GM19468 (cell line): ENCODE measurements around the gene BRD7.
A peak's percentile ranks its signal among the peaks of the same experiment; 100 is the strongest.
"Not testable (repeated sequence)": the region's sequence is repeated elsewhere in the genome, so short reads cannot be mapped to it uniquely, and the experiment has no call there.

Experiments used
- ATAC-seq: cut with Tn5 transposase; IDR thresholded peaks from one replicate; pipeline ENCODE4 v1.9.1; 2021; ENCODE audit warnings: mild to moderate bottlenecking, moderate library complexity, moderate number of reproducible peaks; ENCODE audit not compliant: unreplicated experiment; ENCODE audit errors: extremely low read depth

Gene BRD7

GRCh38 chr16:50360033-50360778, 8.6 kb downstream of the BRD7 start:
- ATAC-seq = no peak

GRCh38 chr16:50359626-50360025, 9.2 kb downstream of the BRD7 start:
- ATAC-seq = no peak

- no peak for ATAC-seq
Measured at GRCh38 chr16:50354629-50355456, 13.9 kb downstream of the BRD7 start.

- ATAC-seq = no peak
Measured at GRCh38 chr16:50354082-50354481, 14.7 kb downstream of the BRD7 start.

- no peak for ATAC-seq
Measured at GRCh38 chr16:50351952-50352351, 16.8 kb downstream of the BRD7 start.

GRCh38 chr16:50351116-50351515, 17.7 kb downstream of the BRD7 start:
- no peak for ATAC-seq

- ATAC-seq = not testable (repeated sequence)
Measured at GRCh38 chr16:50345210-50345609, 23.6 kb downstream of the BRD7 start.

- ATAC-seq = not testable (repeated sequence)
Measured at GRCh38 chr16:50343566-50343965, 25.2 kb downstream of the BRD7 start.

GRCh38 chr16:50340578-50340977, 28.2 kb downstream of the BRD7 start:
- ATAC-seq = no peak

GRCh38 chr16:50338371-50339231, 30.2 kb downstream of the BRD7 start:
- ATAC-seq = no peak

GRCh38 chr16:50336884-50337283, 31.9 kb downstream of the BRD7 start:
- no peak for ATAC-seq

GRCh38 chr16:50335196-50335958, 33.4 kb downstream of the BRD7 start:
- ATAC-seq = peak; percentile 53

GRCh38 chr16:50334106-50334975, 34.4 kb downstream of the BRD7 start:
- ATAC-seq = no peak

GRCh38 chr16:50332599-50332998, 36.2 kb downstream of the BRD7 start:
- ATAC-seq = no peak

- no peak for ATAC-seq
Measured at GRCh38 chr16:50331570-50331969, 37.2 kb downstream of the BRD7 start.

GRCh38 chr16:50329446-50330189, 39.2 kb downstream of the BRD7 start:
- no peak for ATAC-seq

- no peak for ATAC-seq
Measured at GRCh38 chr16:50326835-50327465, 41.8 kb downstream of the BRD7 start.

GRCh38 chr16:50326264-50326663, 42.5 kb downstream of the BRD7 start:
- no peak for ATAC-seq
